Measurements from ENCODE around the gene PCBP4. TPM values are rescaled to one million over a fixed set of nuclear protein-coding genes. Genes with fewer than 3 reads are reported as not detected.

The PCBP4 gene
- total RNA-seq, 1 donor from 2014 or later, result 73.0 TPM

DNA sequence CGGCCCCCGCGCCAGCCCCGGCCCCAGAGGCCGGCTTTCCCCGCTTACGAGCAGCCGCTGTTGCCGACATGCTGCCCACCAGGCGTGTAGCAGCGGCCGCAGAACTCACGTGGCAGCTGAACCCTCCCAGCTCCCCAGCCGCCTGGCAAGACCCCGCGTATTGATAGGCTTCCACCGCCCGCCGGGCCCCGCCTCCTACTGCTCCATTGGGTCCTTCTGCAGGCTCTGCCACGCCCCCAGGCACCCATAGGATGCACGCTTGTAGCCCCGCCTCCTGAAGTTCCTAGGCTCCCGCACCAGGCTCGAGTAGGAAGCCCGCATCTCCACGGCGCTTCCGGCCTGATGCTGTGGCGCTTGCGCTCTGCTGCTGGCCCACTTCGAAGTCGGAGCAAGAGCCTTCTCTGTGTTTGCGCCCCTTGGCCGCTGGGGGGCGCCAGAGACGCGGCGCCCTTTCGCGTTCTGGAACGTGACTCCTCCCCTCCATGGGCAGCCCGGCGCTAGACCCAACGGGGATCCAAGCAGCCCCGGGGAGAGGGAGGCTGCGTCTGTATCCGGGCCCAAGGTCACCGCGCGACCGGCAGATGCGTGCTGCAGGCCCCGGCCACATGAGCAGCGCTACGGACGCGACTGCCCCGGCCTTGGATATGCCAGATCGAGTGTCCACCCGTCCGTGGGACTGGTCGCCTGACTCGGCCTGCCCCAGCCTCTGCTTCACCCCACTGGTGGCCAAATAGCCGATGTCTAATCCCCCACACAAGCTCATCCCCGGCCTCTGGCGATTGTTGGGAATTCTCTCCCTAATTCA is 25.3 kb downstream of the PCBP4 start, which contains the start of the genes PARP3 and RRP9:
TSS of gene PARP3 (plus strand) at position 566 of the 805 bp plus-strand sequence. CDS start 993 bp downstream, outside the sequence.
TSS of gene RRP9 (minus strand) at position 107 of the 805 bp plus-strand sequence. CDS start at position 70, 37 bp downstream.
- H3K4me3 ChIP-seq, result peak within 1 kb of the TSS; percentile 82
- H3K36me3 ChIP-seq, result peaks cover 44% of the 10 kb centered on the region
- no peaks in the 10 kb centered on the region for H3K9me3 ChIP-seq (replicated peaks)
- peaks cover 36% of the 10 kb centered on the region for H3K4me1 ChIP-seq
- peak; percentile 100 for DNase-seq
- TF ChIP-seq, protein P1, sequence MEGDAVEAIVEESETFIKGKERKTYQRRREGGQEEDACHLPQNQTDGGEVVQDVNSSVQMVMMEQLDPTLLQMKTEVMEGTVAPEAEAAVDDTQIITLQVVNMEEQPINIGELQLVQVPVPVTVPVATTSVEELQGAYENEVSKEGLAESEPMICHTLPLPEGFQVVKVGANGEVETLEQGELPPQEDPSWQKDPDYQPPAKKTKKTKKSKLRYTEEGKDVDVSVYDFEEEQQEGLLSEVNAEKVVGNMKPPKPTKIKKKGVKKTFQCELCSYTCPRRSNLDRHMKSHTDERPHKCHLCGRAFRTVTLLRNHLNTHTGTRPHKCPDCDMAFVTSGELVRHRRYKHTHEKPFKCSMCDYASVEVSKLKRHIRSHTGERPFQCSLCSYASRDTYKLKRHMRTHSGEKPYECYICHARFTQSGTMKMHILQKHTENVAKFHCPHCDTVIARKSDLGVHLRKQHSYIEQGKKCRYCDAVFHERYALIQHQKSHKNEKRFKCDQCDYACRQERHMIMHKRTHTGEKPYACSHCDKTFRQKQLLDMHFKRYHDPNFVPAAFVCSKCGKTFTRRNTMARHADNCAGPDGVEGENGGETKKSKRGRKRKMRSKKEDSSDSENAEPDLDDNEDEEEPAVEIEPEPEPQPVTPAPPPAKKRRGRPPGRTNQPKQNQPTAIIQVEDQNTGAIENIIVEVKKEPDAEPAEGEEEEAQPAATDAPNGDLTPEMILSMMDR (IDR thresholded peaks at IDR 0.05; ENCODE audit: borderline replicate concordance), result peak; percentile 100
- H3K27me3 ChIP-seq (ENCODE audit: low read depth), result no peaks in the 10 kb centered on the region
- intact Hi-C loops (cut with micrococcal nuclease), result no loop called here
- peak within 1 kb of the TSS; percentile 98 for H3K27ac ChIP-seq (replicated peaks)

DNA sequence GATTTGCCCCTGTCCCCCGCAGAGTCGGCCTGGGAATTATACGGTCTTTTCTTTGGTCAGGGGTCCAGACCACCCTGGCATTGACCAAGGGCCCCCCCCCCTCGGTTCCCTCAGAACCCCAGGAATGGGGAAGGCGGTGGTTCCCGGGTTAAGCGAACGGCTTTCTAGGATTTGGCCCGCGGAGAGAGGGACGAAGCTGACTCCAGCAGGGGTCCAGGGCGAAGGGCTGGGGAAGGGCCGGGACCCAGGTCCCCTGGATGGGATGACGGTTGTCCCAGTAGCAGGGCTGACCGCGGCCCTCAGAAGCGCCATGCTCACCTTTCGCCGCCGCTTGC is 25.8 kb downstream of the PCBP4 start:
- H3K4me3 ChIP-seq, result peak overlapping the region; percentile 82
- TF ChIP-seq, protein P1 (IDR thresholded peaks at IDR 0.05; ENCODE audit: borderline replicate concordance), result no peak
- H3K27me3 ChIP-seq (ENCODE audit: low read depth), result no peaks in the 10 kb centered on the region
- peaks cover 36% of the 10 kb centered on the region for H3K4me1 ChIP-seq
- intact Hi-C loops (cut with micrococcal nuclease), result no loop called here
- peak overlapping the region; percentile 74 for H3K27ac ChIP-seq (replicated peaks)
- no peaks in the 10 kb centered on the region for H3K9me3 ChIP-seq (replicated peaks)
- no peak for DNase-seq
- H3K36me3 ChIP-seq, result peaks cover 49% of the 10 kb centered on the region

DNA sequence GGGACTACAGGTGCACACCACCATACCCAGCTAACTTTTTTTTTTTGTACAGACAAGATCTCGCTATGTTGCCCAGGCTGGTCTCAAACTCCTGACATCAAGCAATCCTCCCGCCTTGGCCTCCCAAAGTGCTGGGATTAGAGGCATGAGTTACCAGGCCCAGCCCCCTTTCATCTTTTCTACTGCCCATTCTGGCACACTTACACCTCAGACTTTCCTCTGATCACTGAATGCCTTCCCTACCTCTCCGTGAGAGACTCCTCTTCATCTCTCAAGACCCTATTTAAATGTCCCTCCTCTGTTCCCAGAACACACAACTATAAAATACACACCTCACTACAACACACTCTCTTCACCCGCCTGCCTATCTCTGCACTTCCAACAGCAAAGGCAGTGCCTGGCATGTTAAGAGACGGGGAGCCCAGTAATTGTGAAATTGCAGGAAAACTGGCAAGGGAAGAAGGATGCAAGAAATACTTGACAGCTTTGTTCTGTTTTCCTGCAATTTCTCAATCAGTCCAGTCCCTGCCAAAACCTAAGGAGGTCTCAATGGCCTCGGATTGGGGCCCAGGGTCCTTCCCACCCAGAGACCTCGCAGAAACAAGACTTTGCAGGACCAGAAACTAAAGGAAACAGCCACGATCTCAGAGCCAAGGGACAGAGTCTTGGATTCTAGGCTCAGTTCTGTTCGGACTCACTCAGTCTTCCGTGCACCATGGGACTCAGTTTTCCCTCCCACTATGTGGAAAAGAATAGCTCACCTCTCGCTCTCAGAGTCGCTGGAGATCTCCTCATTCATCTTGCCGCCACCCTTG is 26.4 kb downstream of the PCBP4 start:
- Histone ChIP-seq H3K36me3 (peaks cover 51% of the 10 kb centered on the region), H3K4me1 (peaks cover 36% of the 10 kb centered on the region), H3K9me3 (replicated peaks) (no peaks in the 10 kb centered on the region), H3K27me3 (ENCODE audit: low read depth) (no peaks in the 10 kb centered on the region), H3K27ac (replicated peaks) (peak overlapping the region; percentile 74), H3K4me3 (peak overlapping the region; percentile 82)
- DNase-seq, result no peak
- intact Hi-C loops (cut with micrococcal nuclease), result no loop called here
- TF ChIP-seq, protein P1 (IDR thresholded peaks at IDR 0.05; ENCODE audit: borderline replicate concordance), result no peak

DNA sequence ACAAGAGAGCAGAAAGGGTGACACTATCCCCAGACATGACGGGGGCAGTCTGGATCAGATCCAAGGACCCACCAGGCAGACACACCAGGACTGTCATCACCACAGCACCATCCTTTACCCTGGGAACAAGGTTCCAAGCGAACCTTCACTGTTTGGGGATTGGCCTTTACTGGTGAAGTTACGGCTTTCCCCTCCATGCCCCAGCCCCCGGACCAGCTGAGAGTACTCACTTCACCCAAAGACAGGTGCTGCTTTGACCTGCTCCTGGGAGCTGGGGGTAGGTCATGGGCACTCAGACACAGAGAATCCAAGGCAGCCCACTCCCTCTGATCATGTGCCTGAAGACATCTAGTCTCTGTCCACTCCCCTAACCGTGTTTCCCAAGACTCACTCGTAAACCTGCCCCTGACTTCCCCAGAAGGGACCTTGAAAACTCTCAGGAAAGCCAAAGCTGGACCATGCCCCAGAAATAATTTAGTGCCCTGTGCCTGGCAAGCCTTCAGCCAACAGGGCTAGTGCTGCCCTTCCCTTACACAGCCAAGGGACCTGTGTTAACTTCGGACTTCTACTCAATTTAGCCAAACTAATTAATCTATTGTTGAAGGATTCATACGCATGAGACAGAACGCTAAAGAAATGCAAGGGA is 28.4 kb downstream of the PCBP4 start:
- intact Hi-C loops (cut with micrococcal nuclease), result no loop called here
- Histone ChIP-seq H3K9me3 (replicated peaks) (no peaks in the 10 kb centered on the region), H3K27ac (replicated peaks) (no peak overlapping the region), H3K36me3 (peaks cover 54% of the 10 kb centered on the region), H3K4me1 (peaks cover 36% of the 10 kb centered on the region), H3K4me3 (no peak overlapping the region), H3K27me3 (ENCODE audit: low read depth) (no peaks in the 10 kb centered on the region)
- no peak for DNase-seq
- TF ChIP-seq, protein P1 (IDR thresholded peaks at IDR 0.05; ENCODE audit: borderline replicate concordance), result no peak
